Measurements from ENCODE around the gene VPS33B. TPM values are rescaled to one million over a fixed set of nuclear protein-coding genes. Genes with fewer than 3 reads are reported as not detected.

The VPS33B gene
- total and polyA plus RNA-seq, 4 donors: 1.3 to 8.9 (median 4.5) TPM

DNA sequence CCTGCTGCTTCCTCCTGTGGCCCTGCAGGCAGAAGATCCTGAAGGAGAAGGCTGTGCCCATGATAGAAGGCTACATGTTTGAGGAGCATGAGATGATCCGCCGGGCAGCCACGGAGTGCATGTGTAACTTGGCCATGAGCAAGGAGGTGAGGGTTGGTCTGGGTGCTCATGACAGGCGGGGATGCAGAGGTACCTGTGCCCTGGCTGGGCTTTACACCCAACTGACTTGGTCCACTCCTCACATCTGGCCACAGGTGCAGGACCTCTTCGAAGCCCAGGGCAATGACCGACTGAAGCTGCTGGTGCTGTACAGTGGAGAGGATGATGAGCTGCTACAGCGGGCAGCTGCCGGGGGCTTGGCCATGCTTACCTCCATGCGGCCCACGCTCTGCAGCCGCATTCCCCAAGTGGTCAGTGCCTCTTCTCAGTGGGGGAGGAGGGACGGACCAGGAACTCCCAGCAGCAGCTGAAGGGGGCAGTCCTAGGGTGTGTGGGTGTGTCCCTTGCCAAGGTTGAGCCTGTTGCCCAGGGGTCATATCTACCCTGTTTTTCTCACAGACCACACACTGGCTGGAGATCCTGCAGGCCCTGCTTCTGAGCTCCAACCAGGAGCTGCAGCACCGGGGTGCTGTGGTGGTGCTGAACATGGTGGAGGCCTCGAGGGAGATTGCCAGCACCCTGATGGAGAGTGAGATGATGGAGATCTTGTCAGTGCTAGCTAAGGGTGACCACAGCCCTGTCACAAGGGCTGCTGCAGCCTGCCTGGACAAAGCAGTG, 69.3 kb downstream of the VPS33B start:
- H3K27me3 ChIP-seq (ENCODE audit: control insufficient read depth in 4 of 4, insufficient read depth in 4 of 4, low read length in 3 of 4): no peaks in the 10 kb centered on the region
- no peaks in the 10 kb centered on the region for H3K9me3 ChIP-seq (ENCODE audit: control insufficient read depth in 4 of 4, low read length in 3 of 4)
- H3K36me3 ChIP-seq (ENCODE audit: control insufficient read depth in 4 of 4, insufficient read depth in 3 of 4, low read depth in 1 of 4, low read length in 3 of 4): peaks cover 12 to 49% (median 17%) of the 10 kb centered on the region in 4 donors
- WGBS: 97% methylated on average over 14 of the region's 14 CpGs
- no peak overlapping the region for H3K4me3 ChIP-seq (ENCODE audit: low read depth in 1 of 3, low read length in 3 of 3)
- TF ChIP-seq HNF4A (conservative IDR thresholded peaks at IDR 0.05): no peak
- no peak for TF ChIP-seq NR2F2 (IDR thresholded peaks at IDR 0.05)
- no peak for TF ChIP-seq YY1 (IDR thresholded peaks at IDR 0.05)
- TF ChIP-seq RXRA (IDR thresholded peaks at IDR 0.05): no peak
- H3K9ac ChIP-seq (ENCODE audit: low read depth in 1 of 2, low read length in 2 of 2): no peak overlapping the region
- peaks cover 7 to 22% (median 16%) of the 10 kb centered on the region in 4 donors for H3K4me1 ChIP-seq (ENCODE audit: control insufficient read depth in 4 of 4, insufficient read depth in 4 of 4, low read length in 3 of 4)
- DNase-seq (ENCODE audit: low spot score): no peak
- no peak overlapping the region for H3K27ac ChIP-seq (ENCODE audit: low read depth in 1 of 2, low read length in 2 of 2)

DNA sequence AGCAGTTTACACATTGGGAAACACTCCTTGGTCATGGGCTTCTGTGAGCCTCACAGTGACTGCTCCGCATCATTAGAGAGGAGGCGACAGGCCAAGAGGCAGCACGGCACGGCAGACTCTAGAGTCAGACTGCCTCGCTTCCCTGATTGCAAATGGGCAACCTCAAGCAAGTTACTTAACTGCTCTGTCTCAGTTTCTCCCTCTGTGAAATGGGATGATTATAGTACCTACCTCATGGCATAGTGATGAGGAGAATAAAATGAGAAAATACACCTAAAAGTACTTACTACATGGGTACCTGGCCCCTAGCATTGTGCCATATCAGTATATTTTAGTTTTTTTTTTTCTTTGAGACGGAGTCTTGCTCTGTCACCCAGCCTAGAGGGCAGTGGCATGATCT, 71.7 kb downstream of the VPS33B start:
- TF ChIP-seq FOXA1 (IDR thresholded peaks at IDR 0.05) (no peak), HNF4A (conservative IDR thresholded peaks at IDR 0.05) (no peak), HNF4G (IDR thresholded peaks at IDR 0.05) (no peak), GABPA (IDR thresholded peaks at IDR 0.05 in 1 of 2, conservative IDR thresholded peaks at IDR 0.05 in 1 of 2) (no peak), JUND (IDR thresholded peaks at IDR 0.05) (no peak), RAD21 (IDR thresholded peaks at IDR 0.05) (no peak), NR2F2 (IDR thresholded peaks at IDR 0.05) (no peak), FOXA2 (IDR thresholded peaks at IDR 0.05) (no peak), RXRA (IDR thresholded peaks at IDR 0.05) (no peak), YY1 (IDR thresholded peaks at IDR 0.05) (no peak), TAF1 (conservative IDR thresholded peaks at IDR 0.05) (no peak), SP1 (IDR thresholded peaks at IDR 0.05) (no peak)
- TF ChIP-seq, protein P1, sequence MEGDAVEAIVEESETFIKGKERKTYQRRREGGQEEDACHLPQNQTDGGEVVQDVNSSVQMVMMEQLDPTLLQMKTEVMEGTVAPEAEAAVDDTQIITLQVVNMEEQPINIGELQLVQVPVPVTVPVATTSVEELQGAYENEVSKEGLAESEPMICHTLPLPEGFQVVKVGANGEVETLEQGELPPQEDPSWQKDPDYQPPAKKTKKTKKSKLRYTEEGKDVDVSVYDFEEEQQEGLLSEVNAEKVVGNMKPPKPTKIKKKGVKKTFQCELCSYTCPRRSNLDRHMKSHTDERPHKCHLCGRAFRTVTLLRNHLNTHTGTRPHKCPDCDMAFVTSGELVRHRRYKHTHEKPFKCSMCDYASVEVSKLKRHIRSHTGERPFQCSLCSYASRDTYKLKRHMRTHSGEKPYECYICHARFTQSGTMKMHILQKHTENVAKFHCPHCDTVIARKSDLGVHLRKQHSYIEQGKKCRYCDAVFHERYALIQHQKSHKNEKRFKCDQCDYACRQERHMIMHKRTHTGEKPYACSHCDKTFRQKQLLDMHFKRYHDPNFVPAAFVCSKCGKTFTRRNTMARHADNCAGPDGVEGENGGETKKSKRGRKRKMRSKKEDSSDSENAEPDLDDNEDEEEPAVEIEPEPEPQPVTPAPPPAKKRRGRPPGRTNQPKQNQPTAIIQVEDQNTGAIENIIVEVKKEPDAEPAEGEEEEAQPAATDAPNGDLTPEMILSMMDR (IDR thresholded peaks at IDR 0.05; ENCODE audit: low read depth, low read length, missing input control): no peak
- TF ChIP-seq, protein P2, sequence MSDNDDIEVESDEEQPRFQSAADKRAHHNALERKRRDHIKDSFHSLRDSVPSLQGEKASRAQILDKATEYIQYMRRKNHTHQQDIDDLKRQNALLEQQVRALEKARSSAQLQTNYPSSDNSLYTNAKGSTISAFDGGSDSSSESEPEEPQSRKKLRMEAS (IDR thresholded peaks at IDR 0.05): no peak
- TF ChIP-seq, protein P3, sequence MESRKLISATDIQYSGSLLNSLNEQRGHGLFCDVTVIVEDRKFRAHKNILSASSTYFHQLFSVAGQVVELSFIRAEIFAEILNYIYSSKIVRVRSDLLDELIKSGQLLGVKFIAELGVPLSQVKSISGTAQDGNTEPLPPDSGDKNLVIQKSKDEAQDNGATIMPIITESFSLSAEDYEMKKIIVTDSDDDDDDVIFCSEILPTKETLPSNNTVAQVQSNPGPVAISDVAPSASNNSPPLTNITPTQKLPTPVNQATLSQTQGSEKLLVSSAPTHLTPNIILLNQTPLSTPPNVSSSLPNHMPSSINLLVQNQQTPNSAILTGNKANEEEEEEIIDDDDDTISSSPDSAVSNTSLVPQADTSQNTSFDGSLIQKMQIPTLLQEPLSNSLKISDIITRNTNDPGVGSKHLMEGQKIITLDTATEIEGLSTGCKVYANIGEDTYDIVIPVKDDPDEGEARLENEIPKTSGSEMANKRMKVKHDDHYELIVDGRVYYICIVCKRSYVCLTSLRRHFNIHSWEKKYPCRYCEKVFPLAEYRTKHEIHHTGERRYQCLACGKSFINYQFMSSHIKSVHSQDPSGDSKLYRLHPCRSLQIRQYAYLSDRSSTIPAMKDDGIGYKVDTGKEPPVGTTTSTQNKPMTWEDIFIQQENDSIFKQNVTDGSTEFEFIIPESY (IDR thresholded peaks at IDR 0.05): no peak
- H3K27ac ChIP-seq (ENCODE audit: low read depth in 1 of 2, low read length in 2 of 2): no peak overlapping the region

More for the DNA sequence above, 71.7 kb downstream of the VPS33B start:
- 96% methylated on average over 6 of the region's 6 CpGs for WGBS
- H3K9ac ChIP-seq (ENCODE audit: low read depth in 1 of 2, low read length in 2 of 2): no peak overlapping the region
- peaks cover 0 to 10% (median 7%) of the 10 kb centered on the region in 4 donors for H3K4me1 ChIP-seq (ENCODE audit: control insufficient read depth in 4 of 4, insufficient read depth in 4 of 4, low read length in 3 of 4)
- DNase-seq (ENCODE audit: low spot score): no peak
- peaks cover 16 to 67% (median 24%) of the 10 kb centered on the region in 4 donors for H3K36me3 ChIP-seq (ENCODE audit: control insufficient read depth in 4 of 4, insufficient read depth in 3 of 4, low read depth in 1 of 4, low read length in 3 of 4)
- H3K27me3 ChIP-seq (ENCODE audit: control insufficient read depth in 4 of 4, insufficient read depth in 4 of 4, low read length in 3 of 4): no peaks in the 10 kb centered on the region
- H3K9me3 ChIP-seq (ENCODE audit: control insufficient read depth in 4 of 4, low read length in 3 of 4): no peaks in the 10 kb centered on the region
- no peak overlapping the region for H3K4me3 ChIP-seq (ENCODE audit: low read depth in 1 of 3, low read length in 3 of 3)
